Measurements from ENCODE around the gene PHF2. TPM values are rescaled to one million over a fixed set of nuclear protein-coding genes. Genes with fewer than 3 reads are reported as not detected.

PHF2 gene
- total RNA-seq, 4 donors from 2014 or later: 32.8 to 50.1 (median 33.0) TPM

DNA sequence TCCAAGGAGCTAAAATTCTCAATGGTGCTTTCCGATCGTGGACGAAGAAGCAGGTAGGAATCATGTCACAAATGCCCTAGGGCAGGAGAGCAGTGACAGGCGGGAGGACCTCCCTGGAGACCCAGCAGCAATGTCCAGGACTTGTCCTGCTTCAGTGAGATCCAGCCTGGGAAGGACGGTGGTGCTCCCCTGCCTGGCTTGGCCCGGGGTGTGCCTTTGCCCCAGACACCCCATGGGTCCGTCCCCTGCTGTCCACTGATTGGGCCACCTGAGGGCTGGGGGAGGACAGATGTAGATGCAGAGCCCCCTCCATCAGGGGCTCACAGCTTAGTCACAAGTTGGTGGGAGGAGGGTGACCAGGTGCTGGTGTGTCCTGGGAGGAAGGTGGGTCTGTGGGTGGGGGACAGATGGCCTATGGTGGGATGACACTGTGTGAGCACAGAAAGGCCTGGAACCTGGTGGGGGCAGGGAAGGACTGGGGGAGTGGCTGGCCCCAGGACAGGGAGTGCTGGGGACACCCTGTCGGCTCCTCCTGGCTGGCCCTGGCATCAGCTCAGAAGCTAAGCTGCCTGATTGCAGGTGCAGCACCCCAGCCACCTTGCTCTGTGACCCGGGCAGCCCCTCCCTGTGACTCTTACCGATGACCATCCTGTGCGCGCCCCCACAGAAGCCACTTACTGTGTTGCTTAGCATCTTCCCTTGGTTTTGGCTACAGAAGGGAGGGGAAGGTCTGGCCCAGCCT, 82.0 kb downstream of the PHF2 start:
- intact Hi-C loops (cut with DNase I): no loop called here
- DNase-seq: peak; percentile 0 to 1
- Histone ChIP-seq H3K27ac (no peak overlapping the region), H3K4me1 (no peaks in the 10 kb centered on the region), H3K4me3 (replicated peaks in 1 of 3) (no peak overlapping the region), H3K27me3 (no peaks in the 10 kb centered on the region), H3K9me3 (no peaks in the 10 kb centered on the region), H3K36me3 (peaks cover 44 to 48% of the 10 kb centered on the region in 2 donors)
- WGBS, 2 donors: 90 to 96% methylated on average over 8 to 12 of the region's 12 CpGs
- no peak for TF ChIP-seq POLR2A (IDR thresholded peaks at IDR 0.05)
- TF ChIP-seq, protein P1, sequence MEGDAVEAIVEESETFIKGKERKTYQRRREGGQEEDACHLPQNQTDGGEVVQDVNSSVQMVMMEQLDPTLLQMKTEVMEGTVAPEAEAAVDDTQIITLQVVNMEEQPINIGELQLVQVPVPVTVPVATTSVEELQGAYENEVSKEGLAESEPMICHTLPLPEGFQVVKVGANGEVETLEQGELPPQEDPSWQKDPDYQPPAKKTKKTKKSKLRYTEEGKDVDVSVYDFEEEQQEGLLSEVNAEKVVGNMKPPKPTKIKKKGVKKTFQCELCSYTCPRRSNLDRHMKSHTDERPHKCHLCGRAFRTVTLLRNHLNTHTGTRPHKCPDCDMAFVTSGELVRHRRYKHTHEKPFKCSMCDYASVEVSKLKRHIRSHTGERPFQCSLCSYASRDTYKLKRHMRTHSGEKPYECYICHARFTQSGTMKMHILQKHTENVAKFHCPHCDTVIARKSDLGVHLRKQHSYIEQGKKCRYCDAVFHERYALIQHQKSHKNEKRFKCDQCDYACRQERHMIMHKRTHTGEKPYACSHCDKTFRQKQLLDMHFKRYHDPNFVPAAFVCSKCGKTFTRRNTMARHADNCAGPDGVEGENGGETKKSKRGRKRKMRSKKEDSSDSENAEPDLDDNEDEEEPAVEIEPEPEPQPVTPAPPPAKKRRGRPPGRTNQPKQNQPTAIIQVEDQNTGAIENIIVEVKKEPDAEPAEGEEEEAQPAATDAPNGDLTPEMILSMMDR (IDR thresholded peaks at IDR 0.05): no peak

DNA sequence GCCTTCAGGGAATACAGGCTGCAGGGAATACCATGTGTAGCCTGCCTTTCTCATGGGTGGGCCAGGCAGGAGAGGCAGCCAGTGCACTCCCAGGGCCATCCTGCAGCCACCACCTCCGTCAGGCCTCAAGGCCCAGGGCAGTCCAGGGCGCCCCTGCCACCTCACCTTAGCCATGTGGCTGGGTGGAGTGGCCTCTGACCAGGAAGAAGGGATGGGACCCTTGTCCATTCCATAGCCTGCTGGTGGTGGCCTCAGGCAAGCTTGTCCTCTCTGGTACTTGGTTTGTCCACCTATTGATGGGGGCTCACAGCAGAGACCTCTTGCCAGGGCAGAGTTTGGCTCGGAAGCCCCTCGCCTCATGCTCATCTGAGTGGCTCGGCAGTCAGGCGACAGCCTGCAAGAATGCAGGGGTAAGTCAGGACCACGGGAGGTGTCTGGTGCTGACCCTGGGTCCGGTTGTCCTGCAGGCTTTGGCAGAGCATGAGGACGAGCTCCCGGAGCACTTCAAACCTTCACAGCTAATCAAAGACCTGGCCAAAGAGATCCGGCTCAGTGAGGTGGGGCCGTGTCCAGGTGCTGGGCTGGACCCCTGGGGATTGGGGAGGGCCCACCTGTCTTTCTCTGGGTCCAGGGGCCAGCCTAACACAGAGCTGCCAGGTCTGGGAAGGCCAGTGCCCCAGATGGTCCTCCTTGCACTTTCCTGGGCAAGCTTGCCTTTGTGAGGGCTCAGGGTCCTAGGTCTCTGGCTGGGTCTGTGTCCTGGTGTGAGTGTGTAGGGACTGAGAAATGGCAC, 82.9 kb downstream of the PHF2 start:
- intact Hi-C loops (cut with DNase I): no loop called here
- Histone ChIP-seq H3K36me3 (peaks cover 39 to 49% of the 10 kb centered on the region in 2 donors), H3K27ac (no peak overlapping the region), H3K4me3 (replicated peaks in 1 of 3) (no peak overlapping the region), H3K4me1 (no peaks in the 10 kb centered on the region), H3K27me3 (no peaks in the 10 kb centered on the region), H3K9me3 (no peaks in the 10 kb centered on the region)
- TF ChIP-seq, protein P1 (IDR thresholded peaks at IDR 0.05): no peak
- no peak for TF ChIP-seq POLR2A (IDR thresholded peaks at IDR 0.05)
- DNase-seq: peak; percentile 0 to 1
- WGBS, 2 donors: 90 to 92% methylated on average over 5 to 7 of the region's 12 CpGs

DNA sequence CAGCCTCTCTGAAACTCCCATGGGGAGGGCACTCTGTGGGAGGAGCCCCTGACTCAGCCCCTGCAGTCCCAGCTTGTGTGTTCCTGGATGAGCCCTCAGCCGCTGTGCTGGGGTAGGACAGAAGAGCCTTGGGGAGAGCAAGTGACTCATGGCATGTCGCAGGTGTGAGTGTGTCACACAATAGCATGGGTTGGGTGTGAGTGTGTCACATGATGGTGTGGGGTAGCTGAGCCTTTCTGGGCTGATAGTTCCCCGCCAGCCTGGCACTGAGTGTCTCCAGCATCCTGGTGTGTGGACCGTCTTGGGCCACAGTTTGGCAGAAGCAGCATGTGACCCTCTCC, 83.4 kb downstream of the PHF2 start:
- 96 to 100% methylated on average over 4 of the region's 4 CpGs for WGBS, 2 donors
- peak in 1 of 2 donors; percentile 0 for DNase-seq
- Histone ChIP-seq H3K27ac (no peak overlapping the region), H3K4me1 (no peaks in the 10 kb centered on the region), H3K9me3 (no peaks in the 10 kb centered on the region), H3K27me3 (no peaks in the 10 kb centered on the region), H3K4me3 (replicated peaks in 1 of 3) (no peak overlapping the region), H3K36me3 (peaks cover 33 to 46% of the 10 kb centered on the region in 2 donors)
- no peak for TF ChIP-seq POLR2A (IDR thresholded peaks at IDR 0.05)
- TF ChIP-seq, protein P1 (IDR thresholded peaks at IDR 0.05): no peak
- intact Hi-C loops (cut with DNase I): no loop called here

DNA sequence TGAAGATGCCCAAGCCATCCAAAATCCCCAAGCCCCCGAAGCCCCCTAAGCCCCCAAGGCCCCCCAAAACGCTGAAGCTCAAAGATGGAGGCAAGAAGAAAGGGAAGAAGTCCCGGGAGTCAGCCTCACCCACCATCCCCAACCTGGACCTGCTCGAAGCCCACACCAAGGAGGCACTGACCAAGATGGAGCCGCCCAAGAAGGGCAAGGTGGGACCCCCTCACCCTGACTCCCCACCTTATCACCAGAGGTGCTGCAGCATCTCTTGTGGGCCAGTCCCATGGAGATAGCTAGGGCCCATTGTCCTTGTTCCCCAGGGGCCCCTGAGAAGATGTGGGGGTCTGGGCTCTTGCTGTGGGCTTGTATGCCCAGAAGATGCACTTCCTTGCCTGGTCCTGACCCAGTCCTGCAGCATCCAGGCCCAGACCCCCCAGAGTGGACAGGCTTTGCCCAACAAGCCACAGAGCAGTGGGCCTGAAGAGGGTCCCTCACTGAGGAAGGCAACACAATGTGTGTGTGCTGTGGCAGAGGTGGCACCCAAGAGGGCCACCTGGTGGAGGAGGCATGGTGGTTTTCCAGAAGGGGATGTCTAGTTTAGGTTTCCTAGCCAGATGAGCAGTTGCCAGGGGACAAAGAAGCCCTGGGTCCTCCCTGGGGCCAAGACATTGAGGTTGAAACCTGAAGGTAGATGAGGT, 84.1 kb downstream of the PHF2 start:
- 71 to 100% methylated on average over 5 of the region's 5 CpGs for WGBS, 2 donors
- H3K4me1 ChIP-seq: no peaks in the 10 kb centered on the region
- H3K27me3 ChIP-seq: no peaks in the 10 kb centered on the region
- peaks cover 31 to 44% of the 10 kb centered on the region in 2 donors for H3K36me3 ChIP-seq
- DNase-seq: peak; percentile 0 to 1
- H3K4me3 ChIP-seq (replicated peaks in 1 of 3): no peak overlapping the region
- no peak overlapping the region for H3K27ac ChIP-seq
- intact Hi-C loops (cut with DNase I): no loop called here
- H3K9me3 ChIP-seq: no peaks in the 10 kb centered on the region
- TF ChIP-seq POLR2A (IDR thresholded peaks at IDR 0.05): no peak
- TF ChIP-seq, protein P1 (IDR thresholded peaks at IDR 0.05): no peak

Data from thyroid gland (tissue), 4 donors.